ENCODE data around the gene SP2. TPM values are rescaled to one million over a fixed set of nuclear protein-coding genes. Genes with fewer than 3 reads are reported as not detected.

Gene SP2
- total and polyA plus RNA-seq, 2 of the 8 experiments (the other 6 are each of a cell fraction or from before 2014, with no cell fraction given), result 5.6 to 13.8 TPM

- Histone ChIP-seq H2BK12ac (ENCODE audit: low read depth, low read length) (0 out of 2 replicates have a peak within 1 kb of the TSS, but pooled peaks have one; percentile 12), H4K5ac (ENCODE audit: insufficient read length, low read depth, low read length) (no peak within 1 kb of the TSS), H4K8ac (ENCODE audit: extremely low read depth, insufficient read depth, low read length) (no peak within 1 kb of the TSS; the same call in 1 of the 2 replicates), H2BK120ac (replicated peaks; ENCODE audit: low read depth, low read length) (no peak within 1 kb of the TSS), H3K9ac (replicated peaks in 1 of 4; ENCODE audit: extremely low read depth in 1 of 4, low read depth in 3 of 4, low read length in 3 of 4) (no peak within 1 kb of the TSS; a peak in 1 of 7 replicates), H3K4me2 (ENCODE audit: insufficient read depth in 1 of 2, low read depth in 2 of 2, low read length in 2 of 2) (peak within 1 kb of the TSS; percentile 56 to 59), H2BK20ac (ENCODE audit: low read length) (no peak within 1 kb of the TSS), H4K20me1 (replicated peaks in 1 of 2; ENCODE audit: control insufficient read depth in 1 of 2, insufficient read depth in 2 of 2, low read length in 2 of 2) (no peaks in the 10 kb centered on the region), H2BK15ac (ENCODE audit: low read length) (no peak within 1 kb of the TSS), H3K27ac (ENCODE audit: low read depth, low read length) (no peak within 1 kb of the TSS), H2AK5ac (ENCODE audit: low read depth, low read length) (no peak within 1 kb of the TSS), H3K79me2 (ENCODE audit: control insufficient read depth in 1 of 2, insufficient read depth in 2 of 2, low read length in 2 of 2) (no peaks in the 10 kb centered on the region), H3K23ac (ENCODE audit: insufficient read length) (no peak within 1 kb of the TSS), H4K91ac (replicated peaks; ENCODE audit: insufficient read length, low read length) (no peak within 1 kb of the TSS), H2BK5ac (ENCODE audit: low read depth, low read length) (no peak within 1 kb of the TSS), H3K4me3 (ENCODE audit: extremely low read depth in 1 of 4, insufficient read depth in 2 of 4, low read depth in 3 of 4, low read length in 4 of 4) (peak within 1 kb of the TSS in 3 of 4 experiments; percentile 18 to 42 (median 41); a peak in 5 of 8 replicates), H3K27me3 (replicated peaks in 1 of 4; ENCODE audit: control insufficient read depth in 3 of 4, extremely low read depth in 1 of 4, insufficient read depth in 3 of 4, low read length in 3 of 4) (no peaks in the 10 kb centered on the region), H3K9me3 (ENCODE audit: insufficient read depth in 2 of 2, low read depth in 1 of 2, low read length in 1 of 2) (no peaks in the 10 kb centered on the region), H3K18ac (ENCODE audit: extremely low read depth, low read length) (no peak within 1 kb of the TSS), H3K79me1 (ENCODE audit: low read depth, low read length) (no peaks in the 10 kb centered on the region), H3K23me2 (ENCODE audit: low read depth, low read length) (no peaks in the 10 kb centered on the region; the same call in 1 of the 2 replicates), H3K4me1 (replicated peaks in 1 of 4; ENCODE audit: control insufficient read depth in 3 of 4, insufficient read depth in 4 of 4, low read length in 3 of 4) (peaks cover 0 to 20% (median 17%) of the 10 kb centered on the region in 4 experiments; a peak in 6 of 7 replicates), H2AFZ (ENCODE audit: low read length) (0 out of 2 replicates have a peak within 1 kb of the TSS, but pooled peaks have one; percentile 66), H3K56ac (replicated peaks; ENCODE audit: insufficient read length, low read depth, low read length) (no peak within 1 kb of the TSS), H3K14ac (ENCODE audit: insufficient read length) (no peak within 1 kb of the TSS), H3K4ac (replicated peaks; ENCODE audit: insufficient read length, low read depth, low read length) (no peak within 1 kb of the TSS), H3K36me3 (ENCODE audit: control insufficient read depth in 2 of 4, insufficient read depth in 4 of 4, low read length in 3 of 4) (no peaks in the 10 kb centered on the region)
- WGBS, 2 experiments (ENCODE audit: extremely low coverage in 1 of 2, insufficient coverage in 1 of 2, insufficient read length in 1 of 2, insufficient replicate concordance in 2 of 2, low coverage in 1 of 2, low lambda C conversion rate in 2 of 2, missing lambda C conversion rate in 1 of 2), result 35% methylated on average over 15 of the region's 16 CpGs; no CpG with 5 or more reads in 1 of the 2 experiments
- ChIA-PET POLR2A (ENCODE audit: partially characterized antibody) (interaction anchor here (0.6 to 2.2 kb wide), 8 partner anchors 9 to 126 kb away, joined by 3 to 16 read pairs (median 4); partner anchors contain the start of genes CDK5RAP3, LRRC46, MRPL10 and SP2), CTCF (ENCODE audit: partially characterized antibody) (interaction anchor here (0.7 to 40.5 kb wide), 9 partner anchors 9 to 280 kb away, joined by 3 to 1010 read pairs (median 3); partner anchors contain the start of genes CDK5RAP3, PNPO, PRR15L and SCRN2)
- FAIRE-seq, result peak; percentile 45
- DNase-seq (ENCODE audit: low read depth in 1 of 2, low spot score in 2 of 2), result peak in 1 of 2 experiments; percentile 64
- TF ChIP-seq USF2 (IDR thresholded peaks at IDR 0.05; ENCODE audit: low read length) (no peak), BACH1 (IDR thresholded peaks at IDR 0.05; ENCODE audit: low read length) (no peak), ATF2 (IDR thresholded peaks at IDR 0.05; ENCODE audit: low read length) (no peak), EGR1 (IDR thresholded peaks at IDR 0.05; ENCODE audit: borderline replicate concordance, low read depth, low read length) (no peak), TCF12 (IDR thresholded peaks at IDR 0.05; ENCODE audit: low read depth, low read length) (peak; percentile 32; the same call in 1 of the 2 replicates), MAX (IDR thresholded peaks at IDR 0.05) (no peak), POLR2A (IDR thresholded peaks at IDR 0.05; ENCODE audit: control extremely low read depth in 1 of 2, low read depth in 2 of 2, low read length in 2 of 2) (no peak), CREB1 (IDR thresholded peaks at IDR 0.05) (no peak)
Measured at GRCh38 chr17:47957591-47958490, 61.8 kb downstream of the SP2 start, which contains the start of gene PRR15L. Gene PRR15L, minus strand, starts transcription at chr17:47957883. Its CDS starts 4,649 bp downstream, at chr17:47953234.
